GM10248 (cell line): ENCODE data around the gene ATAD1.

Experiments
- CTCF ChIA-PET: fragments of 300-600 bp; sonication (Branson Sonifier 250); formaldehyde crosslinking; extraction: SDS; loops from one replicate; lab custom pipeline; 2021; ENCODE audit warnings: antibody characterized with exemption; lab: Yijun Ruan, JAX
- POLR2A ChIA-PET: fragments of 350-650 bp; sonication (Branson Sonifier 250); formaldehyde crosslinking; extraction: SDS; loops from one replicate; lab custom pipeline; 2020; ENCODE audit warnings: antibody characterized with exemption; lab: Yijun Ruan, JAX
- DNase-seq: peaks from one replicate; pipeline ENCODE4 v3.0.0; 2012; ENCODE audit errors: extremely low spot score
- TF ChIP-seq, protein P1 (sequence below): IDR thresholded peaks from 2 replicates; pipeline ENCODE4 v1.5.1; 2012; ENCODE audit warnings: mild to moderate bottlenecking, low read depth; ENCODE audit errors: extremely low read depth, missing control alignments, control extremely low read depth

The ATAD1 gene

DNA sequence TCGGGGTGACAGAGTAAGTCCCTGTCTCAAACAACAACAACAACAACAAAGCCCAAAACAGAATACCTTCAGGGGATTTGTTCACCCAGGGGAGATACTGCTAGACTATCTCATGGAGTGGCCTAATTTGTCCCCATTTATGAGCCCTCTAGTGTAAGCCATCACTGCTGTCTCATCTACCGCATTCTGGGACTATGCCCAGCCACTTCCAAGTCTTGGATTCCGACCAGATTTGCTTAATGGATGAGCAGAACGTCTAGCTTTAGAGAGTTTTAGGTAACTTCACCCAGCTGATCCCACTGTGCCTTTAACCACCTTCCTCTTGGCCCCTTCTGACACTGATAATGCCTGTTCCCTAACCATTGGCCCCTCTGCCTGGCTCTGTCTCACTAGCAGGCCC lies 111.3 kb downstream of the ATAD1 start:
- TF ChIP-seq, protein P1, sequence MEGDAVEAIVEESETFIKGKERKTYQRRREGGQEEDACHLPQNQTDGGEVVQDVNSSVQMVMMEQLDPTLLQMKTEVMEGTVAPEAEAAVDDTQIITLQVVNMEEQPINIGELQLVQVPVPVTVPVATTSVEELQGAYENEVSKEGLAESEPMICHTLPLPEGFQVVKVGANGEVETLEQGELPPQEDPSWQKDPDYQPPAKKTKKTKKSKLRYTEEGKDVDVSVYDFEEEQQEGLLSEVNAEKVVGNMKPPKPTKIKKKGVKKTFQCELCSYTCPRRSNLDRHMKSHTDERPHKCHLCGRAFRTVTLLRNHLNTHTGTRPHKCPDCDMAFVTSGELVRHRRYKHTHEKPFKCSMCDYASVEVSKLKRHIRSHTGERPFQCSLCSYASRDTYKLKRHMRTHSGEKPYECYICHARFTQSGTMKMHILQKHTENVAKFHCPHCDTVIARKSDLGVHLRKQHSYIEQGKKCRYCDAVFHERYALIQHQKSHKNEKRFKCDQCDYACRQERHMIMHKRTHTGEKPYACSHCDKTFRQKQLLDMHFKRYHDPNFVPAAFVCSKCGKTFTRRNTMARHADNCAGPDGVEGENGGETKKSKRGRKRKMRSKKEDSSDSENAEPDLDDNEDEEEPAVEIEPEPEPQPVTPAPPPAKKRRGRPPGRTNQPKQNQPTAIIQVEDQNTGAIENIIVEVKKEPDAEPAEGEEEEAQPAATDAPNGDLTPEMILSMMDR = no peak
- POLR2A ChIA-PET = no interaction called here
- DNase-seq = no peak
- CTCF ChIA-PET = interaction anchor here (0.7 to 0.8 kb wide), 2 partner anchors 9 kb away, joined by 3 read pairs; no protein-coding TSS in a partner anchor

DNA sequence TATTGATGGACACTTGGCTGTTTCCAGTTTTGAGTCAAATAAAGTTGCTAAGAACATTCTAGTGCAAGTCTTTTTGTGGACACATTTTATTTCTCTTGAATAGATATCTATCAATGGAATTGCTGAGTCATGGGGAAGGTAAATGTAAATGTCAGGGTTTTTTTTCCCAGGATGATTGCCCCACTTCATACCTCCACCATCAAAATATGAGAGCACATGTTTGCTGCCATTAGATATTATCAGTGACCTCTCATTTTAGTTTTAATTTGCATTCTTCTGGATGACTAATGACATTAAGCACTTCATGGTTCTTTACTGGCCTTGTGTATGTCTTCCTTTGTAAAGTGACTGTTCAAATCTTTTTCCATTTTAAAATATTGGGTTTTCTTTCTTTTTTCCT lies 112.7 kb downstream of the ATAD1 start:
- CTCF ChIA-PET = no interaction called here
- DNase-seq = no peak
- POLR2A ChIA-PET = no interaction called here
- TF ChIP-seq, protein P1 = no peak

DNA sequence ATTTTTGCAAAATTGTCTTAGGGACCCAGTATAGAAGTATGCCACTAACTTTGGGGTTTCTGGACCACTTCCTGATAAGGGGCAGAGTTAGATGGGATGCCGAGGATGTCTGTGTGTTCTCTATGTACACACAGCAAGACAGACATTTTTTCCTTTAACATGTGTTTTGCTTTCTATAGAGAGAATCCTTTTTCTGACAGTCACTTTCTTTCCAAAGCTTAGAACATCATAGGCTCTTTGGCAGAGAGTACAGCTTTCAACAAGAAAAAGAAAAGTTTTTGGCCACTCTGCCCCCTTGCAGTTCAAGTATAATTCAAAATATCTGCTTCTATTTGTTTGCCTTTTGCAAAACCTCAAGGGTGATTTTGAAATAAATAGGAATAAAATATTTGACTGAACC lies 114.3 kb downstream of the ATAD1 start:
- TF ChIP-seq, protein P1 = no peak
- ChIA-PET POLR2A (no interaction called here), CTCF (interaction anchor here (1.3 kb wide), 1 partner anchor 30 kb away, joined by 4 read pairs; no protein-coding TSS in a partner anchor)
- no peak for DNase-seq

DNA sequence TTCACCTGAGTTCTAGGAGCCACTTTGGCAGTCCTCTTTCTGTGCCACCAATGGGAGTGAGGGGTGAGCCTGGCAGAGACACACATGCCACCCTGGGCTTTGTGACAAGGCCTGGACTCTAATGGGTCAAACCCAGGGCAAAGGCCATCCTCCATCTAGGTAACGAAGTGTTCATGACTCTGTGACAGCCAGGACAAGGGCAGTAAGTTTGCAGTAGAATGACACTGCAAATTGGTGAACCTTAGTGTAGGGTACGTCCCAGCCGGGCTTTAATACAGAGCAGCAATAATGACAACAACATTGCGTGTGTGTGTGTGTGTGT lies 115.1 kb downstream of the ATAD1 start:
- TF ChIP-seq, protein P1 = no peak
- DNase-seq = no peak
- POLR2A ChIA-PET = no interaction called here
- CTCF ChIA-PET = interaction anchor here (1.3 kb wide), 1 partner anchor 11 kb away, joined by 3 read pairs; no protein-coding TSS in a partner anchor

DNA sequence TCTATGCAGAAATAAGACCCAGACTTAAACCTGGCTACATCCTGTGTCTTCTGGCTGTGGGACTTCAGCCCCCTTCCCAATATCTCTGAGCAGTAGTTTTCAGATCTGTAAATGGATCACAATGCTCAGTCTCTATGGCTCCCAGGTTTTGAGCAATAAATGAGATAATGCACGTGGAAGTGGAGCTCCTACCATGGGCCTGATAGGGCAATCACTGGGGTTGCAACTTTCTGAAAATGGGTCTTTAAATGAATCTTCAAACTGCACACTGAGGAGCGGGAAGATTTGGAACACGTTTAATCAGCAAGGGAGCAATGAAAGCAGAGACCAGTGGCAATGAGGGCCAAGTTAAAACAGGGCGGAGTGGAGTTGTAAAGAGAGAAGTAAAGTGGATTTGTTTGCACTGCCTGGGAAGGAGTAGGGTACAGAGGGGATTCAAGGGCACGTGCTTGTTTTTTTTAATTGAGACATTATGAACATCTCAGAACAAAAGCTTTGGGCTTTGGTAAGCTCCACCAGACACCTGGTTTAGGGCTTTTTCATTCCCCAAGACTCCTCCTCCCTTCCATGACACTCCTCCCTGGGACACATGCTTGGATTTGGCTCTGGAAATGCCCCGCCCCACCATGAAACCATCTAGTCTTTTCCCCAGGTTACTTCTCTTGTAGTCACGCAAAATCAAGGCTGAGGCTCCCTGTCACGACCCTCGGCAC lies 115.6 kb downstream of the ATAD1 start:
- ChIA-PET POLR2A (no interaction called here), CTCF (interaction anchor here (1.1 to 1.3 kb wide), 3 partner anchors 10 to 72 kb away, joined by 3 read pairs; no protein-coding TSS in a partner anchor)
- TF ChIP-seq, protein P1 = no peak
- DNase-seq = no peak
